ENCODE results near the gene NOL3.
A peak's percentile ranks its signal among the peaks of the same experiment; 100 is the strongest.

DNA sequence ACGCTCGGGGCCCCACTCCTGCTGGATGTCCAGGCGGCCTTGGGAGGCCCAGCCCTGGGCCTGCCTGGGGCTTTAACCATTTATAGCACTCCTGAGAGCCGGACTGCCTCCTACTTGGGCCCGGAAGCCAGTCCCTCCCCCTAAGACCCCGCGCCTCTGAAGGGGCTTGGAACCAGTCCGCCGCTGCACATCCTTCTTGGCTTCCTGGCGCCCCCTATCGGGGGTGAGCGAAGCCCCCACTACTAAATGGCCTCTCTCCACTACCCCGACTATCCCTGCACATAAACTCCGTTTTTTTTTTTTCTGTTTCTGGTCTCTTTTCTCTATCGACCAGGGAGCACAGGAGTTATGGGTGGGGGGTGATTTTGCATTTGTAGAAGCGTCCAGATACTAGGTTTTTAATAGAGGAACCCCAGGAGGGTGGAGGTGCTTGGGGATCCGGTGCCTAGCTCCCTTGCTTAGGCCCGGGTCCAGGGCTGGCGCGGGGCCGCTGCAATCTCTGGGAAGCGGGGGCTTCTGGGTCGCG, 633 bp upstream of the NOL3 start:
- peak; percentile 74; the same call in 1 of the 2 replicates for TF ChIP-seq ZBTB7A (IDR thresholded peaks at IDR 0.05; ENCODE audit: low read depth)
- TF ChIP-seq, protein P1, sequence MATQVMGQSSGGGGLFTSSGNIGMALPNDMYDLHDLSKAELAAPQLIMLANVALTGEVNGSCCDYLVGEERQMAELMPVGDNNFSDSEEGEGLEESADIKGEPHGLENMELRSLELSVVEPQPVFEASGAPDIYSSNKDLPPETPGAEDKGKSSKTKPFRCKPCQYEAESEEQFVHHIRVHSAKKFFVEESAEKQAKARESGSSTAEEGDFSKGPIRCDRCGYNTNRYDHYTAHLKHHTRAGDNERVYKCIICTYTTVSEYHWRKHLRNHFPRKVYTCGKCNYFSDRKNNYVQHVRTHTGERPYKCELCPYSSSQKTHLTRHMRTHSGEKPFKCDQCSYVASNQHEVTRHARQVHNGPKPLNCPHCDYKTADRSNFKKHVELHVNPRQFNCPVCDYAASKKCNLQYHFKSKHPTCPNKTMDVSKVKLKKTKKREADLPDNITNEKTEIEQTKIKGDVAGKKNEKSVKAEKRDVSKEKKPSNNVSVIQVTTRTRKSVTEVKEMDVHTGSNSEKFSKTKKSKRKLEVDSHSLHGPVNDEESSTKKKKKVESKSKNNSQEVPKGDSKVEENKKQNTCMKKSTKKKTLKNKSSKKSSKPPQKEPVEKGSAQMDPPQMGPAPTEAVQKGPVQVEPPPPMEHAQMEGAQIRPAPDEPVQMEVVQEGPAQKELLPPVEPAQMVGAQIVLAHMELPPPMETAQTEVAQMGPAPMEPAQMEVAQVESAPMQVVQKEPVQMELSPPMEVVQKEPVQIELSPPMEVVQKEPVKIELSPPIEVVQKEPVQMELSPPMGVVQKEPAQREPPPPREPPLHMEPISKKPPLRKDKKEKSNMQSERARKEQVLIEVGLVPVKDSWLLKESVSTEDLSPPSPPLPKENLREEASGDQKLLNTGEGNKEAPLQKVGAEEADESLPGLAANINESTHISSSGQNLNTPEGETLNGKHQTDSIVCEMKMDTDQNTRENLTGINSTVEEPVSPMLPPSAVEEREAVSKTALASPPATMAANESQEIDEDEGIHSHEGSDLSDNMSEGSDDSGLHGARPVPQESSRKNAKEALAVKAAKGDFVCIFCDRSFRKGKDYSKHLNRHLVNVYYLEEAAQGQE (IDR thresholded peaks at IDR 0.05; ENCODE audit: low read depth), result no peak
- TF ChIP-seq, protein P2, sequence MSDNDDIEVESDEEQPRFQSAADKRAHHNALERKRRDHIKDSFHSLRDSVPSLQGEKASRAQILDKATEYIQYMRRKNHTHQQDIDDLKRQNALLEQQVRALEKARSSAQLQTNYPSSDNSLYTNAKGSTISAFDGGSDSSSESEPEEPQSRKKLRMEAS (IDR thresholded peaks at IDR 0.05), result no peak
- no peak for TF ChIP-seq EP300 (IDR thresholded peaks at IDR 0.05; ENCODE audit: borderline replicate concordance)
- TF ChIP-seq TCF12 (IDR thresholded peaks at IDR 0.05; ENCODE audit: low read depth), result no peak
- no peak for TF ChIP-seq FOXM1 (IDR thresholded peaks at IDR 0.05; ENCODE audit: borderline replicate concordance, low read depth)
- peak; percentile 27; the same call in 1 of the 2 replicates for TF ChIP-seq RAD21 (IDR thresholded peaks at IDR 0.05; ENCODE audit: low read depth)
